ENCODE measurements around the gene SART1.

Gene SART1

DNA sequence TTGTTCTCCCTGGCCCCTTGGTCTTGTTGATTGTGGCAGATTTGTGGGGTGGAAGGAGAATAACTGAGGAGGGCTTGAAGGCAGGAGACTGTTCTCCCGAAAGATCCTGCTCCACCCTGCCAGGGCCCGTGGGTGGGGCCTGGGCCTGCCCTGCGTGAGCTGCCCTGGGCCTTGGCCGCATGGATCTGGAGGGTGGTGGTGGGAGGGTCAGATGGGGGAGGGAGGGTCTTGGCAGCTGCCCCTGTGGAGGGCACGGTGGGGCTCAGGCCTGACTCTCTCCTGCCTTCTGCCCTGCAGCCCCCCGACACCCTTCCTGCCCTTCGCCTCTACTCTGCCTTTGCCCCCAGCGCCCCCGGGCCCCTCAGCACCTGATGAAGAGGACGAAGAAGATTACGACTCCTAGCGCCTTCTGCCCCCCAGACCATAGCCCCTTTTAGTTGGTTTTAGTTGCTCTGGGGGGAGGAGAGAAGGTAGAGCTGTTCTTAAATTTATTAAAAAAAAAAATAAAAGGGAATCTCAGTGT lies 40.4 kb upstream of the SART1 start:
- H3K27me3 Mint-ChIP-seq, result no peaks in the 10 kb centered on the region
- H3K27ac Mint-ChIP-seq, result no peak overlapping the region
- peaks cover 39% of the 10 kb centered on the region for H3K36me3 Mint-ChIP-seq

DNA sequence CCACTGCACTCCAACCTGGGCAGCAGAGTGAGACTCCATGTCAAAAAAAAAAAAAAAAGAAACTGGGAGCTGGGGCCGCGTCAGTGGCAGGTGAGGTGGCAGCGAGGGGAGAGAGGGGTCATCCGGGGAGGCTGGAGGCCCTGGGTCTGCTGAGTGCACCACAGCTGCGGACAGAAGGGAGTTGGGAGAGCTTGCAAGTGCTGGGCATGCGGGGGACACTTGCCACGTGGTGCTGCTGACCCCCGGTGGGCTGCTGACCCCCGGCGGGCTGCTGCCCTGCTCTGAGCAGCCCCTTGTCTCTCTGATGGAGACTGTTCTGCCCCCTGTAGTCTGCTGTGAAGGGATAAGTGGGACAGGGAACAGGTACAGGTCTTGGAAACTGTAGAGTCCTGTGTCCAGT lies 39.7 kb upstream of the SART1 start:
- CTCF ChIA-PET, result interaction anchor here (1.1 to 2.3 kb wide), 2 partner anchors 37 to 67 kb away, joined by 3 to 10 read pairs; no protein-coding TSS in a partner anchor
- Mint-ChIP-seq H3K27ac (peak overlapping the region; percentile 33), H3K27me3 (no peaks in the 10 kb centered on the region), H3K9me3 (no peaks in the 10 kb centered on the region), H3K36me3 (peaks cover 33% of the 10 kb centered on the region), H3K4me1 (peaks cover 44% of the 10 kb centered on the region), H3K4me3 (peak overlapping the region; percentile 38)
- no peak for DNase-seq

More for the DNA sequence above, 40.4 kb upstream of the SART1 start:
- peaks cover 46% of the 10 kb centered on the region for H3K4me1 Mint-ChIP-seq
- no peaks in the 10 kb centered on the region for H3K9me3 Mint-ChIP-seq
- peak overlapping the region; percentile 93 for H3K4me3 Mint-ChIP-seq
- no peak for DNase-seq
- CTCF ChIA-PET, result interaction anchor here (0.8 to 1.7 kb wide), 2 partner anchors 32 to 36 kb away, joined by 4 to 7 read pairs; partner anchors contain the start of gene FIBP

DNA sequence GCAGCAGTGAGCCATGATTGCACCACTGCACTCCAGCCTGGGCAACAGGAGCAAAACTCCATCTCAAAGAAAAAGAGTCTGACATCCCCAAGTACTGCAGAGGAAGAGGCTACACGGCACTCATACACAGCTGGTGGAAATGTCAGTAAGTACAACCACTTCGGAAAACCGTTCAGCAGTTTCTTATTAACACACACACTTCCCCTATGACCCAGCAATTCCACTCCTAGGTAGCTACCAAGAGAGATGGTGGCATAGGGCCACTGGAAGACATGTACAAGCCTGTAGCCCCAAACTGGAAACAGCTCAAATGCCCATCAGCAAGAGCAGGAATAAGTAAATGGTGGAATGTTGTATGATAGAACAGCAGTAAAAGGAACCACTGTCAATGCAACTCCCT lies 39.0 kb upstream of the SART1 start:
- no peak for DNase-seq
- Mint-ChIP-seq H3K27me3 (no peaks in the 10 kb centered on the region), H3K27ac (peak overlapping the region; percentile 69), H3K4me3 (peak overlapping the region; percentile 38), H3K4me1 (peaks cover 46% of the 10 kb centered on the region), H3K9me3 (no peaks in the 10 kb centered on the region), H3K36me3 (peaks cover 30% of the 10 kb centered on the region)
- CTCF ChIA-PET, result interaction anchor here (1.0 to 2.3 kb wide), 3 partner anchors 38 to 211 kb away, joined by 3 to 10 read pairs (median 3); partner anchors contain the start of gene KAT5

DNA sequence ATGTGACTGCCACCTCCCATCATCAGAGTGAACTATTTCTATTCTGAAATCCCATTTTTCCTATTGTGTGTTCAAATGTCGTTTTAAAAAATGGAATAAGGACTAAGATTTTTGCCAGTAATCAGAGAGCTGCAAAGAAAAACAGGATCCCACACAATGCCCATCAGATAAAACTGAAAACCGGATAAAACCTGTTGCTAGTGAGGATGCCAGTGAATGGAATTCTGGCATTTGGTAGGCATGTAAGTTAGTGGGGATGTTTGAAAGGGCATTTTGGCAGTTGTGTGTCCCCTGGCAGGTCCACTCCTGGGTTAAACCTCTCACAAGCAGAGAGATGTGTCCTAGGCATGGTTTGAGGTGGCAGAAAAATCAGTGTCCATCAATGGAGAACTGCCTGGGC lies 36.1 kb upstream of the SART1 start:
- H3K27me3 Mint-ChIP-seq, result no peaks in the 10 kb centered on the region
- DNase-seq, result no peak
- CTCF ChIA-PET, result no interaction called here
- H3K4me3 Mint-ChIP-seq, result no peak overlapping the region
- H3K36me3 Mint-ChIP-seq, result peaks cover 24% of the 10 kb centered on the region
- peaks cover 59% of the 10 kb centered on the region for H3K4me1 Mint-ChIP-seq
- no peaks in the 10 kb centered on the region for H3K9me3 Mint-ChIP-seq
- peak overlapping the region; percentile 15 for H3K27ac Mint-ChIP-seq

DNA sequence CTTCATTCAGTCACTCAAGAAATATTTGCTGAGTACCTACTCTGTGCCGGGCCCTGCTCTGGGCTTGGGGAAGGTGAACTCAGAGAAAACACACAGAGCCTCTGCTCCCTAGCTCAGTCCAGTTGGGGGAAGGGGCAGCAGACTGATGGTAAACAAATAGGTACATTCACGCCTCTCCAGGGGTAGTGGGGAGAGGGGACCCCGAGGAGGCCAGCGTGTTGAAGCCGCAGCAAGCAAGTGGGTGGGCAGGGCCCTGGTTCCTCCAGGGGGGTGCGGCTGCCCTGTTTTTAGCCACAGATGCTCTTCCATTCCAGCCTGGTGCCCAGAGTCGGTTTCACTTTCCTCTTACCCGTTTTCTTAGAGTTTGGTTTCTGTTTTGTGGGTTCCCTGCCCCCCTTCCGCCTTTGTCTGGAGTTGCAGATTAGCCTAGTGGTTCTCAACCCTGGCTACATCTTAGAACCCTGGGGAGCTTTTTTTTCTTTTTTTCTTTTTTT lies 33.6 kb upstream of the SART1 start:
- H3K9me3 Mint-ChIP-seq, result no peaks in the 10 kb centered on the region
- peak overlapping the region; percentile 65 for H3K4me3 Mint-ChIP-seq
- H3K27ac Mint-ChIP-seq, result peak overlapping the region; percentile 98
- CTCF ChIA-PET, result interaction anchor here (0.7 to 2.6 kb wide), 6 partner anchors 10 to 43 kb away, joined by 3 to 10 read pairs (median 3); partner anchors contain the start of genes CCDC85B and FIBP
- peaks cover 60% of the 10 kb centered on the region for H3K4me1 Mint-ChIP-seq
- no peaks in the 10 kb centered on the region for H3K27me3 Mint-ChIP-seq
- DNase-seq, result peak; percentile 92
- H3K36me3 Mint-ChIP-seq, result peaks cover 11% of the 10 kb centered on the region

DNA sequence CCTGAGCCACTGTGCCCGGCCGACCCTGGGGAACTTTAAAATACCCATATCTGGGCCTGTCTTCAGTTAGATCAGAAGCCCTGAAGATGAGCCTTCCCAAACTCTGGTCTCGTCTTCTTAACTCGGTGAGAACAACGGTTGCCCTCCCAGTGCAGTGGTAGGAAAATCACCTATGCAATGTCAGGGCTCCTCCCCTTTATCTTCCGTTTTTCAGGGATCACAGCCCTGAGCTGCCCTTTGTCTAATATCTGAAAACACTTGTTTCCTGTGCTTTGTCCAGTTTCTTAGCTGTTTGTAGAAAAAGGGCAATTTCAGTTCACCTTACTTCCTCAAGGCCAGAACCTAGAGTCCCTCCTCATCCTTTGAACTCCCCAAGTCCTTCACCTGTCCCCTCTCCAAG lies 32.9 kb upstream of the SART1 start:
- peak overlapping the region; percentile 65 for H3K4me3 Mint-ChIP-seq
- peak overlapping the region; percentile 98 for H3K27ac Mint-ChIP-seq
- peaks cover 6% of the 10 kb centered on the region for H3K36me3 Mint-ChIP-seq
- no peaks in the 10 kb centered on the region for H3K27me3 Mint-ChIP-seq
- DNase-seq, result no peak
- CTCF ChIA-PET, result interaction anchor here (0.7 to 2.6 kb wide), 4 partner anchors 11 to 43 kb away, joined by 3 to 10 read pairs (median 6); partner anchors contain the start of genes CCDC85B and FIBP
- peaks cover 56% of the 10 kb centered on the region for H3K4me1 Mint-ChIP-seq
- no peaks in the 10 kb centered on the region for H3K9me3 Mint-ChIP-seq

DNA sequence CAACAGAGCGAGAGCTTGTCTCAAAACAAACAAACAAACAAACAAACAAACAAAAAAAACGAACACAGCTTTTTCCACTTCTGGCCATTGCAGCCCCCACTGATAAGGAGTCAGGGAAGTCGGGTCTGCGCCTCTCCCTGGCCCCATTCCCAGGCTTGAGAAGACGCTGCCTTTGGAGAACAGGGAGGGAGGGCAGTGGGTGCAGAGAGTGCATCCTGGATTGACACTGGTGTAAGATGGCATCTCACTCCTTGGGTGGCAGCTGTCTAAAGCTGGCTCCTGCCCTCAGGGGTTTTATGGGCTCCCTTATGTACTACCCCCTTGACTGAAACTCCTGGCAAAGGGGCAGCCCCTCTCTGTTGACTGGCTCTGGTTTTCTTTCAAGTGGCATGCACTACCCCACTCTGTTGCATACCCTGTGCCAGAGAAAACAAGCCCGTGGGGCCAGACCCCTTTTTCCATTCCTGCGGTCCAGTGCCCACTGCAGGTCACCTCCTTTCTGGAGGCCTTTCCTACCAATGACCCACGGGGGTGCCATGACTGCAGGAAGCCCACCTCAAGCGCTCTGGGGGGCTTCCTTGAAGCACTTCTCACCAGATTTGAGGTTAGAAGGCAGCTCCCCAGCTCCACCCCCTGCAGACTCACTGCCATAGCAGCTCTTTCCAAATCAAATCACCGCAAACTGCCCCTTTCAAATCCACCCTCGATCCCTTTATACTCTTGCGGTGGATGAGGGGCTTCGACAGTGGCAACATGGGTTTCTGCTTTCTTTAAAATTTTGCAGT lies 29.6 kb upstream of the SART1 start:
- H3K36me3 Mint-ChIP-seq, result peaks cover 4% of the 10 kb centered on the region
- CTCF ChIA-PET, result interaction anchor here (1.1 to 3.9 kb wide), 4 partner anchors 10 to 73 kb away, joined by 3 to 21 read pairs (median 6); partner anchors contain the start of gene FIBP
- H3K4me1 Mint-ChIP-seq, result peaks cover 49% of the 10 kb centered on the region
- no peaks in the 10 kb centered on the region for H3K27me3 Mint-ChIP-seq
- no peak for DNase-seq
- no peak overlapping the region for H3K4me3 Mint-ChIP-seq
- H3K9me3 Mint-ChIP-seq, result no peaks in the 10 kb centered on the region
- H3K27ac Mint-ChIP-seq, result no peak overlapping the region

DNA sequence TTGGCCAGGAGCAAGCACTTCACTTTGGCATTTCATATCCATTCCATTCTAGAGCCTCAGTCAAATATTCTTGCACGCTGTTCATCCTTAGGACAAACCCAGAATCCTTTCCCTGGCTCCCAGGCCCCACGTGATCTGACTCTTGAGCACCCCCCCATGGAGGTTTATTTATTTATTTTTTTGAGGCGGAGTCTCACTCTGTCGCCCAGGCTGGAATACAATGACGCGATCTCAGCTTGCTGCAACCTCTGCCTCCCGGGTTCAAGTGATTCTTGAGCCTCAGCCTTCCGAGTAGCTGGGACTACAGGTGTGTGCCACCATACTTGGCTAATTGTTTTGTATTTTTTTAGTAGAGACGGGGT lies 29.0 kb upstream of the SART1 start:
- Mint-ChIP-seq H3K9me3 (no peaks in the 10 kb centered on the region), H3K27me3 (peaks cover 5% of the 10 kb centered on the region), H3K36me3 (peaks cover 2% of the 10 kb centered on the region), H3K4me1 (peaks cover 43% of the 10 kb centered on the region), H3K27ac (no peak overlapping the region), H3K4me3 (no peak overlapping the region)
- DNase-seq, result no peak
- CTCF ChIA-PET, result interaction anchor here (1.1 to 3.9 kb wide), 4 partner anchors 10 to 48 kb away, joined by 3 to 21 read pairs (median 6); partner anchors contain the start of gene FIBP

DNA sequence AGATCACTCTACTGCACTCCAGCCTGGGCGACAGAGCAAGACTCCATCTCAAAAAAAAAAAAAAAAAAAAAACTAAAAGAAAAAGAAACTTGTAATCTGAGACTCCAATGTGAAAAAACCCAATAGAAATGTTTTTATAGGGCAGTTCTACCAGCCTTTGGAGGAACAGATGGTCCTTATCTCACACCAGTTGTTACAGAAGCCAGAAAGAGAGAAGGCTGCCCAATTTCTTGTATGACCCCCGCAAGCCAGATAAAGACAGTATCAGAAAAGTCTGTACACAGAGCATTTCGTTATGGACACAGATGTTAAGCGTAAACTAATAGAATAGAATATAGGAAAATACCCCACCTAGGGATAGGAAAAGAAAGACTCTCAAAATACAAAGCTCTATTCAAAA lies 27.5 kb upstream of the SART1 start:
- H3K27me3 Mint-ChIP-seq, result peaks cover 16% of the 10 kb centered on the region
- no peaks in the 10 kb centered on the region for H3K9me3 Mint-ChIP-seq
- DNase-seq, result no peak
- H3K4me3 Mint-ChIP-seq, result no peak overlapping the region
- no peak overlapping the region for H3K27ac Mint-ChIP-seq
- H3K4me1 Mint-ChIP-seq, result peaks cover 29% of the 10 kb centered on the region
- CTCF ChIA-PET, result interaction anchor here (1.2 kb wide), 1 partner anchor 56 kb away, joined by 3 read pairs; no protein-coding TSS in a partner anchor
- H3K36me3 Mint-ChIP-seq, result no peaks in the 10 kb centered on the region

DNA sequence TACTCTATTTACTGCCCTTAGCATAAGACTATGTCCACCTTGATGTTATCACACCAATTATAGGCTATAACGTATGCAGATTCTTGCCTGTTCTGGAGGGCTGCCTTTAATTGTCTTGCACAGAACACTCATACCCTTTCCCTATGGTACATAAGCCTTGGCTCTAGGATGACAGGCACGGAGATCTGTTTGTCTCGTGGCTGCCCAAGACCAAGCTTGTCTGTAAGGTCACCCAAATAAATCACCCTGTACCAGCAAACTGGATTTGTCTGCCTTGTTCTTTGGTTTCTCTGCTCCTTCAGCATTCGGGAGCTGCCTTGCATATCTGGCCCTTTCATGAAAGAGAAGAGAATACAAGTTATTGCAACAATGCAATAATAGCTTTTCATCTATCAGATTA lies 23.8 kb upstream of the SART1 start:
- no peak overlapping the region for H3K4me3 Mint-ChIP-seq
- no peak for DNase-seq
- H3K36me3 Mint-ChIP-seq, result no peaks in the 10 kb centered on the region
- H3K27ac Mint-ChIP-seq, result no peak overlapping the region
- no peaks in the 10 kb centered on the region for H3K4me1 Mint-ChIP-seq
- CTCF ChIA-PET, result no interaction called here
- no peaks in the 10 kb centered on the region for H3K9me3 Mint-ChIP-seq
- peaks cover 45% of the 10 kb centered on the region for H3K27me3 Mint-ChIP-seq

DNA sequence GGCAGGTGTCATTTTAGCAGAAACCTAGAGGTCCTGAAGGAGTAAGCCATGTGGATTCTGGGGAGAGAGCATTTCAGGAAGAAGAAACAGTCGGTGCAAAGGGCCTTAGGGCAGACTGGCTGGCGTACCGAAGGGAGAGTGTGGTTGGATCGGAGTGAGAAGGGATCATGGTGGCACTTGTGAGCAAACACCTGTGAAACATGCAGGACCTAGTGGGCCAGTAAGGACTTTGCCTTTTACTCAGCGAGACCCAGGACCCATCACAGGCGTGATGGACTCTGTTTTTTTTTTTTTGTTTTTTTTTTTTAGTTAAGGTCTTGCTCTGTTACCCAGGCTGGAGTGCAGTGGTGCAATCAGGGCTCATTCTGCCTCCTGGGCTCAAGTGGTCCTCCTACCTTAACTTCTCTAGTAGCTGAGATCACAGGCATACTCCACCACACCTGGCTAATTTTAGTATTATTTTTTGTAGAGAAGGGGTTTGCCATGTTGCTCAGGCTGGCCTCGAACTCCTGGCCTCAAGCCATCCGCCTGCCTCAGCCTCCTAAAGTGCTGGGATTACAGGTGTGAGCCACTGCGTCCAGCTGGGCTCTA lies 19.7 kb upstream of the SART1 start:
- CTCF ChIA-PET, result interaction anchor here (1.3 kb wide), 1 partner anchor 10 kb away, joined by 6 read pairs; no protein-coding TSS in a partner anchor
- Mint-ChIP-seq H3K27ac (no peak overlapping the region), H3K4me3 (no peak overlapping the region)

DNA sequence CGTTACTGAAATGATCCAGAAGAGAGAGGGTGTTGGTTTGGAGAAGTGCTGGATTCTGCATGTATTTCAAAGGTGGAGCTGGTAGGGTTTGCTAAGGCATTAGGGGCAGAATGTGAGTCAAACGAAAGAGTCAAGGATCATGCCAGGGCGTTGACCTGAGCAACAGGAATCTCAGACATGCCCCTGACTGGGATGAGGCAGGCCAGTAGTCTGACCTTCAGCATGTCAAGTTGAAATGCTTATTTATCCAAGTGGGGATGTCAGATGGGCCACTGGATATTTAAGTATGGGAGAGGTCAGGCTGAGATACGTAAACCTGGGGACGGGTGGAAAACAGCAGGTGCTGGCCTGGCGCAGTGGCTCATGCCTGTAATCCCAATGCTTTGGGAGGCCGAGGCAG lies 19.0 kb upstream of the SART1 start:
- Mint-ChIP-seq H3K36me3 (no peaks in the 10 kb centered on the region), H3K4me3 (no peak overlapping the region), H3K4me1 (no peaks in the 10 kb centered on the region), H3K27me3 (peaks cover 55% of the 10 kb centered on the region), H3K9me3 (no peaks in the 10 kb centered on the region), H3K27ac (no peak overlapping the region)
- no peak for DNase-seq
- CTCF ChIA-PET, result interaction anchor here (1.3 kb wide), 1 partner anchor 11 kb away, joined by 6 read pairs; no protein-coding TSS in a partner anchor

More for the DNA sequence above, 19.7 kb upstream of the SART1 start:
- Mint-ChIP-seq H3K4me1 (no peaks in the 10 kb centered on the region), H3K27me3 (peaks cover 53% of the 10 kb centered on the region), H3K36me3 (no peaks in the 10 kb centered on the region), H3K9me3 (no peaks in the 10 kb centered on the region)
- no peak for DNase-seq

DNA sequence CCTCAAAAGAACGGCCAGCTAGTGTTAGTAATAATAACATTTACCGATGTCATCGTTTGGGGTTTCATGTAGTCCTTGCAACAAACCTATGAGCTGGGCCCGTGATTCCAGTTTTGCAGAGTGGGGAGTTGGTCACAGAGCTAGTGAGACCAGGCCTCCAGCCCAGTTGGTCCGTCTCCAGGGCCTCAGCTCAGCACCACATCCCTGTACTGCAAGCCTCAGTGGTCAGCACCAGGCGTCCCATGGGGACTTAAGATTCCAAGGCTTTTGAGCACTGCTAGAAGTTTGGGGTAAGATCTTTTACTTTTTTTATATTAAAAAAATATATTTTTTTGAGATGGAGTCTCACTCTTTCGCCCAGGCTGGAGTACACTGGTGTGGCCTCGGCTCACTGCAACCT lies 17.3 kb upstream of the SART1 start:
- Mint-ChIP-seq H3K4me1 (no peaks in the 10 kb centered on the region), H3K36me3 (no peaks in the 10 kb centered on the region), H3K4me3 (no peak overlapping the region), H3K27me3 (peaks cover 54% of the 10 kb centered on the region), H3K27ac (no peak overlapping the region), H3K9me3 (no peaks in the 10 kb centered on the region)
- DNase-seq, result no peak
- CTCF ChIA-PET, result interaction anchor here (1.0 kb wide), 1 partner anchor 60 kb away, joined by 3 read pairs; no protein-coding TSS in a partner anchor

DNA sequence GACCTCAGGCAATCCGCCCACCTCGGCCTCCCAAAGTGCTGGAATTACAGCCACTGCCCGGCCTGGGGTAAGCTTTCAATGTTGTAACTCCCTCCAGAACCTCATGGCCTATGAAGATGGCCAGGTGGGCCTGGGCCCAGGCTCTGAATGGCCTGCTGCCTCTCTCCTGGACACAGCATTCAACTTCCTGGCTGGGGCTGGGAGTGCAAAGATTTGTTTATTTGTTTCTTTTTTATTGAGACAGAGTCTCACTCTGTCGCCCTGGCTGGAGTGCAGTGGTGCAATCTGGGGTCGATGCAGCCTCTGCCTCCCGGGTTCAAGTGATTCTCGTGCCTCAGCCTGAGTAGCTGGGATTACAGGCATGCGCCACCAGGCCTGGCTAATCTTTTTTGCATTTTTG lies 16.8 kb upstream of the SART1 start:
- Mint-ChIP-seq H3K9me3 (no peaks in the 10 kb centered on the region), H3K4me3 (no peak overlapping the region), H3K27ac (no peak overlapping the region), H3K27me3 (peaks cover 52% of the 10 kb centered on the region), H3K36me3 (no peaks in the 10 kb centered on the region), H3K4me1 (no peaks in the 10 kb centered on the region)
- no peak for DNase-seq
- CTCF ChIA-PET, result interaction anchor here (1.0 kb wide), 1 partner anchor 60 kb away, joined by 3 read pairs; no protein-coding TSS in a partner anchor

Data from activated naive CD4-positive, alpha-beta T cell treated with anti-CD3 and anti-CD28 coated beads, Interleukin-2, amount 10 ng/mL, durations not matched to agents 7 days and 5 days (primary cell).